Natural killer cell (primary cell): Measurements from ENCODE around the gene MAMDC4. TPM values are rescaled to one million over a fixed set of nuclear protein-coding genes. Genes with fewer than 3 reads are reported as not detected.

ENCODE experiments used
- ATAC-seq, 3 donors: fragments of 150-1000 bp in 2 of 3; fragments of 200-7000 bp in 1 of 3; cut with Tn5 transposase; 1 replicate in 1 of 3; 2 replicates in 2 of 3; pipeline ENCODE4 v1.10.0; 2021; ENCODE audit warnings: mild to moderate bottlenecking in 2 of 3, moderate library complexity in 2 of 3
- DNase-seq, 2 donors: peaks; one replicate each; pipeline versions ENCODE4 v3.0.0 to v3.0.0-alpha.2; 2013 to 2021; ENCODE audit warnings: mixed read lengths in 1 of 2
- H3K27ac ChIP-seq: one replicate; pipeline ENCODE4 v1.5.1; 2013; ENCODE audit warnings: mild to moderate bottlenecking, low read length
- H3K27me3 ChIP-seq: one replicate; pipeline ENCODE4 v1.6.1; 2013; ENCODE audit warnings: low read length; ENCODE audit not compliant: control insufficient read depth, insufficient read depth
- H3K36me3 ChIP-seq: one replicate; pipeline ENCODE4 v1.6.1; 2013; ENCODE audit warnings: low read length; ENCODE audit not compliant: control insufficient read depth, insufficient read depth
- H3K4me1 ChIP-seq: one replicate; pipeline ENCODE4 v1.6.1; 2013; ENCODE audit warnings: low read length; ENCODE audit not compliant: control insufficient read depth, insufficient read depth
- H3K4me3 ChIP-seq: one replicate; pipeline ENCODE4 v1.5.1; 2013; ENCODE audit warnings: low read length
- H3K9me3 ChIP-seq: one replicate; pipeline ENCODE4 v1.6.1; 2013; ENCODE audit warnings: low read length; ENCODE audit not compliant: control insufficient read depth, insufficient read depth
- H3K27ac Mint-ChIP-seq, 2 donors: one replicate each; pipeline ENCODE4 v1.8.0; 2022; ENCODE audit warnings: mild to moderate bottlenecking in 2 of 2, mixed read lengths in 2 of 2, moderate library complexity in 1 of 2
- H3K27me3 Mint-ChIP-seq, 2 donors: one replicate each; pipeline ENCODE4 v1.8.0; 2022; ENCODE audit warnings: low read depth in 2 of 2, mixed read lengths in 2 of 2
- H3K36me3 Mint-ChIP-seq: one replicate; pipeline ENCODE4 v1.8.0; 2022; ENCODE audit warnings: mixed read lengths
- H3K4me1 Mint-ChIP-seq, 2 donors: one replicate each; pipeline ENCODE4 v1.8.0; 2022; ENCODE audit warnings: mixed read lengths in 2 of 2
- H3K4me3 Mint-ChIP-seq: one replicate; pipeline ENCODE4 v1.8.0; 2022; ENCODE audit warnings: mild to moderate bottlenecking, moderate library complexity, mixed read lengths
- H3K9me3 Mint-ChIP-seq, 2 donors: one replicate each; pipeline ENCODE4 v1.8.0; 2022; ENCODE audit warnings: mixed read lengths in 2 of 2
- WGBS: methylation state at CpG from one replicate; pipeline ENCODE4 v1.1.7; 2013; ENCODE audit warnings: missing lambda C conversion rate; ENCODE audit not compliant: insufficient coverage; 5-methylcytosine and 5-hydroxymethylcytosine counted together
- intact Hi-C: fragments of 100-400 bp; cut with micrococcal nuclease; formaldehyde crosslinking; loops from one replicate; pipeline ENCODE4 v1.14.2; 2022
- total RNA-seq, 4 donors: library from RNA; stranded (reverse); fragments of 120-200 nt in 1 of 4; gene quantifications; one replicate each; pipeline versions ENCODE4 v1.2.3 to v1.2.4, GENCODE V29; 2013 to 2022
- TF ChIP-seq, protein P1 (sequence below): fragments of 200-600 bp; IDR thresholded peaks from one replicate; pipeline ENCODE4 v1.8.0; 2022; ENCODE audit warnings: antibody characterized with exemption

The MAMDC4 gene
- total RNA-seq, 3 donors from 2014 or later (not counting 1 experiment from before 2014, with no cell fraction given), result 4.6 to 6.5 (median 5.8) TPM

DNA sequence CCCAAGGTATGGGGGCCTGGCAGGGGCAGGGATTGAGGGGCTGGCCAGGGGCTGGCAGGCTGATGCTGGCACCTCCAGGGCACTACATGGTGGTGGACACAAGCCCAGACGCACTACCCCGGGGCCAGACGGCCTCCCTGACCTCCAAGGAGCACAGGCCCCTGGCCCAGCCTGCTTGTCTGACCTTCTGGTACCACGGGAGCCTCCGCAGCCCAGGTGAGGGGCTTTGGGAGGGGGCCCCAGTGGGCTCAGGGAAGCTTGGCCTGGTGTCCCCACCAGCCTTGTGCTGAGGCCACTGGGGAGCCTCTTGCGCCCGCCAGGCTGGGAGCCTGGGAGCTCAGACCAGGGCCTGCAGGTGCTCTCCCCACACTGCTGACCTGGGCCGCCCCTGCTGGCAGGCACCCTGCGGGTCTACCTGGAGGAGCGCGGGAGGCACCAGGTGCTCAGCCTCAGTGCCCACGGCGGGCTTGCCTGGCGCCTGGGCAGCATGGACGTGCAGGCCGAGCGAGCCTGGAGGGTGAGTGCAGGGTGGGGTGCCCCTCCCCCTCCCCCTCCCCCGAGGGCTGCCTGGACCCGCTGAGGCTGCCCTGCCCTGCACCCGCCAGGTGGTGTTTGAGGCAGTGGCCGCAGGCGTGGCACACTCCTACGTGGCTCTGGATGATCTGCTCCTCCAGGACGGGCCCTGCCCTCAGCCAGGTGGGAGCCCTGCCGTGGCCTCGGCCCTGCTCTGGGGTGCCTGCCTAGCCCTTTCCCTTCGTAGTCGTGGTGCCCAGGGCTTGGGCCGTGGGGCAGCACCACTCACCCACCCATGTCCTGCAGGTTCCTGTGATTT is 5.7 kb downstream of the MAMDC4 start:
- H3K4me1 Mint-ChIP-seq, result no peaks in the 10 kb centered on the region
- intact Hi-C loops, result no loop called here
- Histone ChIP-seq H3K4me3 (no peak overlapping the region), H3K27ac (no peak overlapping the region), H3K36me3 (peaks cover 12% of the 10 kb centered on the region), H3K9me3 (no peaks in the 10 kb centered on the region), H3K4me1 (peaks cover 10% of the 10 kb centered on the region), H3K27me3 (no peaks in the 10 kb centered on the region)
- H3K27ac Mint-ChIP-seq, result no peak overlapping the region
- DNase-seq, result no peak
- TF ChIP-seq, protein P1, sequence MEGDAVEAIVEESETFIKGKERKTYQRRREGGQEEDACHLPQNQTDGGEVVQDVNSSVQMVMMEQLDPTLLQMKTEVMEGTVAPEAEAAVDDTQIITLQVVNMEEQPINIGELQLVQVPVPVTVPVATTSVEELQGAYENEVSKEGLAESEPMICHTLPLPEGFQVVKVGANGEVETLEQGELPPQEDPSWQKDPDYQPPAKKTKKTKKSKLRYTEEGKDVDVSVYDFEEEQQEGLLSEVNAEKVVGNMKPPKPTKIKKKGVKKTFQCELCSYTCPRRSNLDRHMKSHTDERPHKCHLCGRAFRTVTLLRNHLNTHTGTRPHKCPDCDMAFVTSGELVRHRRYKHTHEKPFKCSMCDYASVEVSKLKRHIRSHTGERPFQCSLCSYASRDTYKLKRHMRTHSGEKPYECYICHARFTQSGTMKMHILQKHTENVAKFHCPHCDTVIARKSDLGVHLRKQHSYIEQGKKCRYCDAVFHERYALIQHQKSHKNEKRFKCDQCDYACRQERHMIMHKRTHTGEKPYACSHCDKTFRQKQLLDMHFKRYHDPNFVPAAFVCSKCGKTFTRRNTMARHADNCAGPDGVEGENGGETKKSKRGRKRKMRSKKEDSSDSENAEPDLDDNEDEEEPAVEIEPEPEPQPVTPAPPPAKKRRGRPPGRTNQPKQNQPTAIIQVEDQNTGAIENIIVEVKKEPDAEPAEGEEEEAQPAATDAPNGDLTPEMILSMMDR, result no peak
- WGBS, result 92% methylated on average over 28 of the region's 29 CpGs
- no peak overlapping the region for H3K4me3 Mint-ChIP-seq
- H3K27me3 Mint-ChIP-seq, result no peaks in the 10 kb centered on the region
- no peaks in the 10 kb centered on the region for H3K36me3 Mint-ChIP-seq
- peak in 2 of 3 donors; percentile 16 to 17 for ATAC-seq
- H3K9me3 Mint-ChIP-seq, result no peaks in the 10 kb centered on the region

DNA sequence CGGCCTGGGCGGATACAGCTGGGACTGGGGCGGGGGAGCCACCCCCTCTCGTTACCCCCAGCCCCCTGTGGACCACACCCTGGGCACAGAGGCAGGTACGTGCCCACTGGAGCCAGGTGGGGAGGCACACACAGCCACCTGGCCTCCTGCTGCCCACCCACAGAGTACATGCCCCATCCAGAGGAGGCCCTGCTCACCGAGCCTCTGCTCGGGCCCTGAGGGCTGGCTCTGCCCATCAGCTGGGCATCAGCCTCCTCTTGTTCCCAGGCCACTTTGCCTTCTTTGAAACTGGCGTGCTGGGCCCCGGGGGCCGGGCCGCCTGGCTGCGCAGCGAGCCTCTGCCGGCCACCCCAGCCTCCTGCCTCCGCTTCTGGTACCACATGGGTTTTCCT is 6.3 kb downstream of the MAMDC4 start:
- H3K4me3 Mint-ChIP-seq, result no peak overlapping the region
- H3K4me3 ChIP-seq, result no peak overlapping the region
- no peaks in the 10 kb centered on the region for H3K9me3 Mint-ChIP-seq
- peaks cover 11% of the 10 kb centered on the region for H3K4me1 ChIP-seq
- H3K27me3 Mint-ChIP-seq, result no peaks in the 10 kb centered on the region
- no peaks in the 10 kb centered on the region for H3K36me3 Mint-ChIP-seq
- no peak overlapping the region for H3K27ac Mint-ChIP-seq
- DNase-seq (no peak), ATAC-seq (peak in 1 of 3 donors; percentile 11)
- H3K9me3 ChIP-seq, result no peaks in the 10 kb centered on the region
- no peak overlapping the region for H3K27ac ChIP-seq
- no peaks in the 10 kb centered on the region for H3K4me1 Mint-ChIP-seq
- H3K36me3 ChIP-seq, result peaks cover 19% of the 10 kb centered on the region
- TF ChIP-seq, protein P1, result no peak
- 95% methylated on average over 15 of the region's 15 CpGs for WGBS
- H3K27me3 ChIP-seq, result no peaks in the 10 kb centered on the region
- intact Hi-C loops, result no loop called here

DNA sequence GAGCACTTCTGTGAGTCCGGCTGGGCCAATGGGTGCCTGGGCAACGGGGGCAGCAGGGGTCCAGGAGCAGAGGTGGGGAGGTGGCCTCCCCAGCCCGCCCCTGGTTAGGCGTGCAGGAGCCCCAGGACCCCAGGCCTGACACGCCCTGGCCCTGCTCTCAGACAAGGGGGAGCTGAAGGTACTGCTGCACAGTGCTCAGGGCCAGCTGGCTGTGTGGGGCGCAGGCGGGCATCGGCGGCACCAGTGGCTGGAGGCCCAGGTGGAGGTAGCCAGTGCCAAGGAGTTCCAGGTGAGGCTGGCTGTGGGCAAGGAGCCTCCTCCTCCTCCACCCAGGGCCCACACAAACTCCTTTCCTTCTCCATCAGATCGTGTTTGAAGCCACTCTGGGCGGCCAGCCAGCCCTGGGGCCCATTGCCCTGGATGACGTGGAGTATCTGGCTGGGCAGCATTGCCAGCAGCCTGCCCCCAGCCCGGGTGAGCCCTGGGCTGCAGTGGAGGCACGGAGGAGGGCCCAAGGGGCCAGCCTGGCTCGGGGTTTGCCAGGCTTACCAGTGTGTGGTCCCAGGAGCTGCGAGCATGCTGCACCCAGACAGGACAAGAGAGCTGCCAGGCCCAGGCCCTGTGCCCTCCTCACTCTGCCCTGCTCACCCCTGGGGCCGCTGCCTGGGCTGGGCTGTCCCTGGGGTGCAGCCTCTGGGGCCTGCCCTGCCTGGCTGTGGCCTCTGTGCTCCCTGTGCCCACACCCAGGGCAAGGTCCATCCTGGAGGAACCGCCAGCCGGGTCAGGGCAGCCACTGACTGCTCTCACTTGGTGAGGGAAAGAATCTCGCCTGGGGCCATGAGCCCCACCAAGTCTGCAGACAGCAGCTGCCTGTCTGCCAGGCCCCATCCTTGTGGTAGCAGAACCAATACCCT is 7.0 kb downstream of the MAMDC4 start:
- no peaks in the 10 kb centered on the region for H3K36me3 Mint-ChIP-seq
- Histone ChIP-seq H3K4me1 (peaks cover 11% of the 10 kb centered on the region), H3K9me3 (no peaks in the 10 kb centered on the region), H3K27me3 (no peaks in the 10 kb centered on the region), H3K36me3 (peaks cover 25% of the 10 kb centered on the region), H3K27ac (no peak overlapping the region), H3K4me3 (no peak overlapping the region)
- TF ChIP-seq, protein P1, result no peak
- H3K4me3 Mint-ChIP-seq, result no peak overlapping the region
- ATAC-seq, result no peak
- intact Hi-C loops, result no loop called here
- no peaks in the 10 kb centered on the region for H3K9me3 Mint-ChIP-seq
- 91% methylated on average over 20 of the region's 20 CpGs for WGBS
- H3K27me3 Mint-ChIP-seq, result no peaks in the 10 kb centered on the region
- DNase-seq, result peak in 1 of 2 donors; percentile 3
- peaks cover 5 to 6% of the 10 kb centered on the region in 2 donors for H3K4me1 Mint-ChIP-seq
- H3K27ac Mint-ChIP-seq, result no peak overlapping the region
